Right cardiac atrium (tissue), 5 donors: ENCODE measurements around the gene PKP4. TPM values are rescaled to one million over a fixed set of nuclear protein-coding genes. Genes with fewer than 3 reads are reported as not detected.

Experiments
- ATAC-seq, 2 donors: fragments of 200-7000 bp; cut with Tn5 transposase; one replicate each; pipeline versions ENCODE4 v1.8.0 to v1.9.1; 2020; ENCODE audit warnings: moderate library complexity in 2 of 2, mild to moderate bottlenecking in 1 of 2
- DNase-seq, 3 donors: peaks; one replicate each; pipeline ENCODE4 v3.0.0-alpha.2; 2020
- H3K27ac ChIP-seq: one replicate; pipeline ENCODE4 v1.5.1; 2013; ENCODE audit warnings: mild to moderate bottlenecking, low read length, control low read depth, moderate library complexity
- H3K27me3 ChIP-seq: one replicate; pipeline ENCODE4 v1.6.1; 2013; ENCODE audit not compliant: control insufficient read depth, insufficient read depth
- H3K4me1 ChIP-seq: one replicate; pipeline ENCODE4 v1.6.1; 2013; ENCODE audit warnings: low read length; ENCODE audit not compliant: control insufficient read depth, insufficient read depth
- H3K4me3 ChIP-seq: one replicate; pipeline ENCODE4 v1.5.1; 2013; ENCODE audit warnings: low read length, control low read depth
- H3K9me3 ChIP-seq: one replicate; pipeline ENCODE4 v1.6.1; 2013; ENCODE audit warnings: low read length; ENCODE audit not compliant: control insufficient read depth
- WGBS: extraction: QIAGEN DNeasy Blood & Tissue Kit; methylation state at CpG from one replicate; pipeline ENCODE4 v1.1.7; 2013; 5-methylcytosine and 5-hydroxymethylcytosine counted together
- intact Hi-C, 4 donors: fragments of 100-400 bp; cut with DNase I; formaldehyde crosslinking; loops; one replicate each; pipeline versions ENCODE4 v1.11.0 to v1.14.0; 2022 to 2023
- polyA plus RNA-seq: library from polyadenylated mRNA; stranded (reverse); fragments of 200-250 nt; gene quantifications from one replicate; pipeline ENCODE4 v1.2.3, GENCODE V29; 2013
- total RNA-seq, 4 donors: library from RNA; stranded (reverse); fragmentation: NEBNext Ultra II Directional; extraction: Animal tissue kit (Norgen Biotek cat#: 25700); gene quantifications; one replicate each; pipeline ENCODE4 v1.2.1, GENCODE V29; 2021
- donor health status: healthy with polysubstance abuse.
- donor health status: DM: no; HTN: yes; CAD: no.
- donor health status: DM: no; HTN: no; CAD: no.
- donor health status: DM: no; HTN: yes; CAD: no; lungs with severe emphysema.
- donor health status: DM: yes; HTN: yes; CAD: no.

Gene PKP4
- total and polyA plus RNA-seq, 5 donors, result 32.4 to 74.8 (median 54.5) TPM

- H3K4me1 ChIP-seq, result peaks cover 11% of the 10 kb centered on the region
- no peak overlapping the region for H3K4me3 ChIP-seq
- no peak overlapping the region for H3K27ac ChIP-seq
- no peak for DNase-seq
- ATAC-seq, result no peak
- no peaks in the 10 kb centered on the region for H3K27me3 ChIP-seq
- no peaks in the 10 kb centered on the region for H3K9me3 ChIP-seq
- intact Hi-C loops, result no loop called here
- WGBS, result 79% methylated on average over 2 of the region's 2 CpGs
These were observed 42.6 kb downstream of the PKP4 start for GRCh38 chr2:158499383-158499782.

- Histone ChIP-seq H3K27me3 (no peaks in the 10 kb centered on the region), H3K27ac (no peak overlapping the region), H3K4me1 (peaks cover 12% of the 10 kb centered on the region), H3K9me3 (no peaks in the 10 kb centered on the region), H3K4me3 (no peak overlapping the region)
- no peak for DNase-seq
- WGBS, result 88% methylated on average over 2 of the region's 2 CpGs
- intact Hi-C loops, result no loop called here
- no peak for ATAC-seq
These were observed 43.6 kb downstream of the PKP4 start for GRCh38 chr2:158500333-158500732.

GRCh38 chr2:158501301-158501700 lies 44.5 kb downstream of the PKP4 start:
- H3K4me1 ChIP-seq, result peaks cover 16% of the 10 kb centered on the region
- no peaks in the 10 kb centered on the region for H3K9me3 ChIP-seq
- H3K4me3 ChIP-seq, result no peak overlapping the region
- intact Hi-C loops, result no loop called here
- DNase-seq, result peak in 2 of 3 donors; percentile 76 to 81
- no peaks in the 10 kb centered on the region for H3K27me3 ChIP-seq
- peak; percentile 69 to 80 for ATAC-seq
- H3K27ac ChIP-seq, result no peak overlapping the region
- WGBS, result 63% methylated on average over 1 of the region's 1 CpG

GRCh38 chr2:158502974-158503373 lies 46.2 kb downstream of the PKP4 start:
- no peak for ATAC-seq
- peaks cover 16% of the 10 kb centered on the region for H3K4me1 ChIP-seq
- no peak overlapping the region for H3K27ac ChIP-seq
- DNase-seq, result no peak
- H3K27me3 ChIP-seq, result no peaks in the 10 kb centered on the region
- H3K4me3 ChIP-seq, result no peak overlapping the region
- no peaks in the 10 kb centered on the region for H3K9me3 ChIP-seq
- intact Hi-C loops, result no loop called here
- 52% methylated on average over 2 of the region's 2 CpGs for WGBS

GRCh38 chr2:158504088-158504487 lies 47.3 kb downstream of the PKP4 start:
- H3K27ac ChIP-seq, result no peak overlapping the region

GRCh38 chr2:158505448-158505934 lies 48.7 kb downstream of the PKP4 start:
- Histone ChIP-seq H3K4me1 (peaks cover 15% of the 10 kb centered on the region), H3K27me3 (no peaks in the 10 kb centered on the region), H3K9me3 (no peaks in the 10 kb centered on the region), H3K4me3 (no peak overlapping the region), H3K27ac (no peak overlapping the region)
- ATAC-seq, result no peak
- 83% methylated on average over 4 of the region's 4 CpGs for WGBS
- DNase-seq, result no peak
- intact Hi-C loops, result no loop called here

More at GRCh38 chr2:158504088-158504487, 47.3 kb downstream of the PKP4 start:
- Histone ChIP-seq H3K9me3 (no peaks in the 10 kb centered on the region), H3K4me1 (peaks cover 14% of the 10 kb centered on the region), H3K27me3 (no peaks in the 10 kb centered on the region), H3K4me3 (no peak overlapping the region)
- ATAC-seq, result no peak
- WGBS, result 92% methylated on average over 3 of the region's 3 CpGs
- intact Hi-C loops, result no loop called here
- DNase-seq, result no peak

GRCh38 chr2:158507141-158507540 lies 50.4 kb downstream of the PKP4 start:
- Histone ChIP-seq H3K27ac (no peak overlapping the region), H3K27me3 (no peaks in the 10 kb centered on the region), H3K4me1 (peaks cover 11% of the 10 kb centered on the region), H3K4me3 (no peak overlapping the region), H3K9me3 (no peaks in the 10 kb centered on the region)
- WGBS, result 86% methylated on average over 4 of the region's 4 CpGs
- DNase-seq (no peak), ATAC-seq (no peak)
- intact Hi-C loops, result no loop called here

- ATAC-seq, result no peak
- no peaks in the 10 kb centered on the region for H3K27me3 ChIP-seq
- no peak overlapping the region for H3K4me3 ChIP-seq
- H3K4me1 ChIP-seq, result peaks cover 11% of the 10 kb centered on the region
- H3K9me3 ChIP-seq, result no peaks in the 10 kb centered on the region
- intact Hi-C loops, result no loop called here
- no peak for DNase-seq
- H3K27ac ChIP-seq, result no peak overlapping the region
- 54% methylated on average over 2 of the region's 2 CpGs for WGBS
These were observed 50.9 kb downstream of the PKP4 start for GRCh38 chr2:158507679-158508078.

GRCh38 chr2:158509928-158510797 lies 53.4 kb downstream of the PKP4 start:
- DNase-seq (peak in 1 of 3 donors; percentile 44), ATAC-seq (peak; percentile 61)
- no peaks in the 10 kb centered on the region for H3K9me3 ChIP-seq
- no peak overlapping the region for H3K4me3 ChIP-seq
- intact Hi-C loops, result no loop called here
- H3K27ac ChIP-seq, result no peak overlapping the region
- WGBS, result 79% methylated on average over 2 of the region's 2 CpGs
- no peaks in the 10 kb centered on the region for H3K27me3 ChIP-seq
- H3K4me1 ChIP-seq, result peaks cover 11% of the 10 kb centered on the region

- ATAC-seq (no peak), DNase-seq (no peak)
- Histone ChIP-seq H3K9me3 (no peaks in the 10 kb centered on the region), H3K27me3 (no peaks in the 10 kb centered on the region), H3K4me3 (no peak overlapping the region), H3K4me1 (peaks cover 6% of the 10 kb centered on the region), H3K27ac (no peak overlapping the region)
- intact Hi-C loops, result no loop called here
- 98% methylated on average over 8 of the region's 8 CpGs for WGBS
These were observed 54.1 kb downstream of the PKP4 start for GRCh38 chr2:158510887-158511286.

- no peaks in the 10 kb centered on the region for H3K27me3 ChIP-seq
- no peaks in the 10 kb centered on the region for H3K9me3 ChIP-seq
- no peak for DNase-seq
- peaks cover 6% of the 10 kb centered on the region for H3K4me1 ChIP-seq
- intact Hi-C loops, result no loop called here
- no peak overlapping the region for H3K4me3 ChIP-seq
- no peak for ATAC-seq
- H3K27ac ChIP-seq, result no peak overlapping the region
These were observed 55.0 kb downstream of the PKP4 start for GRCh38 chr2:158511706-158512105.
